K562 (cell line): ENCODE data around the gene ANO1. TPM values are rescaled to one million over a fixed set of nuclear protein-coding genes. Genes with fewer than 3 reads are reported as not detected.
A peak's percentile ranks its signal among the peaks of the same experiment; 100 is the strongest.

Source experiments
- EGR1 ChIP-seq: fragments of 450-650 bp; conservative IDR thresholded peaks from 2 replicates; pipeline ENCODE4 v1.6.1; 2017; ENCODE audit warnings: mild to moderate bottlenecking
- HDAC3 ChIP-seq: fragments of 450-650 bp; IDR thresholded peaks from 2 replicates; pipeline ENCODE4 v1.6.1; 2018; ENCODE audit warnings: borderline replicate concordance, mild to moderate bottlenecking, moderate library complexity; ENCODE audit not compliant: partially characterized antibody
- ID3 ChIP-seq, 2 experiments: fragments of 250-450 bp in 1 of 2; fragments of 450-650 bp in 1 of 2; sonication (Bioruptor Pico) in 1 of 2; IDR thresholded peaks; 2 replicates each; pipeline versions ENCODE4 v1.6.1 to v1.8.0; 2016 to 2021; ENCODE audit warnings: mild to moderate bottlenecking in 2 of 2, moderate library complexity in 2 of 2, missing compliant biosample characterization in 1 of 2, missing genetic modification characterization in 1 of 2
- ILK ChIP-seq: fragments of 450-650 bp; IDR thresholded peaks from 2 replicates; pipeline ENCODE4 v1.6.1; 2016; ENCODE audit warnings: missing genetic modification characterization, low read depth, mild to moderate bottlenecking, missing compliant biosample characterization, moderate library complexity, borderline replicate concordance
- KLF13 ChIP-seq: fragments of 450-650 bp; IDR thresholded peaks from 2 replicates; pipeline ENCODE4 v1.6.1; 2016; ENCODE audit warnings: missing genetic modification characterization, low read depth, mild to moderate bottlenecking, missing compliant biosample characterization, moderate library complexity, borderline replicate concordance
- LARP7 ChIP-seq: fragments of 450-650 bp; IDR thresholded peaks from 2 replicates; pipeline ENCODE4 v1.6.1; 2016
- MAX ChIP-seq: sonication (generic); formaldehyde crosslinking; IDR thresholded peaks from 2 replicates; pipeline ENCODE4 v1.9.0; 2022; ENCODE audit warnings: mild to moderate bottlenecking, missing genetic modification reagents
- MEIS2 ChIP-seq: fragments of 450-650 bp; IDR thresholded peaks from 2 replicates; pipeline ENCODE4 v1.6.1; 2014; ENCODE audit warnings: mild to moderate bottlenecking; ENCODE audit not compliant: partially characterized antibody
- NCOA4 ChIP-seq: fragments of 450-650 bp; IDR thresholded peaks from 2 replicates; pipeline ENCODE4 v1.6.1; 2018; ENCODE audit warnings: mild to moderate bottlenecking; ENCODE audit not compliant: partially characterized antibody
- PBX2 ChIP-seq, 2 experiments: IDR thresholded peaks in 1 of 2; conservative IDR thresholded peaks in 1 of 2; 2 replicates each; pipeline ENCODE4 v1.6.1; 2016; ENCODE audit warnings: low read depth in 2 of 2, mild to moderate bottlenecking in 1 of 2, missing compliant biosample characterization in 1 of 2, missing genetic modification characterization in 1 of 2, moderate library complexity in 1 of 2
- YBX1 ChIP-seq: fragments of 450-650 bp; IDR thresholded peaks from 2 replicates; pipeline ENCODE4 v1.7.1; 2016; ENCODE audit warnings: mild to moderate bottlenecking
- ZBTB1 ChIP-seq: sonication (generic); formaldehyde crosslinking; IDR thresholded peaks from 2 replicates; pipeline ENCODE4 v1.8.1; 2023; ENCODE audit warnings: missing genetic modification reagents, low read depth, mild to moderate bottlenecking, borderline replicate concordance
- ZFP30 ChIP-seq: fragments of 250-450 bp; sonication (Bioruptor Pico); IDR thresholded peaks from 2 replicates; pipeline ENCODE4 v1.8.0; 2022; ENCODE audit warnings: moderate library complexity, mild to moderate bottlenecking, inconsistent platforms, borderline replicate concordance
- ZNF609 ChIP-seq: sonication (generic); formaldehyde crosslinking; IDR thresholded peaks from 2 replicates; pipeline ENCODE4 v1.8.1; 2023; ENCODE audit warnings: missing genetic modification reagents, mild to moderate bottlenecking, borderline replicate concordance
- ZNF695 ChIP-seq: fragments of 450-650 bp; formaldehyde crosslinking; IDR thresholded peaks from 2 replicates; pipeline ENCODE4 v1.4.0; 2020; ENCODE audit warnings: mild to moderate bottlenecking, moderate library complexity
- polyA plus RNA-seq, 8 experiments: library from polyadenylated mRNA; depleted of rRNA in 4 of 8; stranded (reverse) in 5 of 8; unstranded in 3 of 8; fragments of >200 nt; fragmentation: Nextera tagmentation in 2 of 8; fragmentation: Illumina TruSeq in 1 of 8; extraction: Ambion mirVana in 2 of 8; extraction: Trizol in 1 of 8; gene quantifications; 2 replicates each; pipeline versions ENCODE4 v1.2.1 to v1.2.3, GENCODE V29; 2011 to 2014; ENCODE audit warnings: inconsistent platforms in 1 of 8, missing spikeins in 1 of 8
- total RNA-seq, 7 experiments: library from RNA; depleted of rRNA in 6 of 7; stranded (reverse); fragments of >200 nt in 6 of 7; fragmentation: Illumina TruSeq in 2 of 7; extraction: Trizol in 2 of 7; gene quantifications; 2 replicates each; pipeline versions ENCODE4 v1.2.1 to v1.2.3, GENCODE V29; 2011 to 2021; ENCODE audit warnings: low replicate concordance in 1 of 7

Gene ANO1
- total and polyA plus RNA-seq, 9 of the 15 experiments (the other 6 are each of a cell fraction or from before 2014, with no cell fraction given) = not detected

- TF ChIP-seq PBX2 (CRISPR knock-in tag; IDR thresholded peaks at IDR 0.05; ENCODE audit: low read depth) = no peak
- TF ChIP-seq PBX2 (tag; conservative IDR thresholded peaks at IDR 0.05; ENCODE audit: low read depth) = peak; percentile 51
- no peak for TF ChIP-seq ZFP30 (CRISPR knock-in tag)
- no peak for TF ChIP-seq LARP7
- TF ChIP-seq ZNF695 (CRISPR knock-in tag) = no peak
- no peak for TF ChIP-seq EGR1
- no peak for TF ChIP-seq ID3 (CRISPR knock-in tag; IDR thresholded peaks at IDR 0.05)
- peak; percentile 72; the same call in 1 of the 2 replicates for TF ChIP-seq ID3 (tag; IDR thresholded peaks at IDR 0.05)
- no peak for TF ChIP-seq MAX (CRISPR knock-in tag)
- TF ChIP-seq KLF13 (tag) = no peak
- no peak for TF ChIP-seq HDAC3
- TF ChIP-seq ILK (tag) = no peak
- no peak for TF ChIP-seq NCOA4
- TF ChIP-seq ZNF609 = no peak
- no peak for TF ChIP-seq YBX1
- TF ChIP-seq MEIS2 = peak; percentile 42
- no peak for TF ChIP-seq ZBTB1 (CRISPR knock-in tag)
Measured at GRCh38 chr11:70095541-70096252, 17.6 kb downstream of the ANO1 start (continued).
